Stimulated activated CD8-positive, alpha-beta memory T cell treated with anti-CD3 and anti-CD28 coated beads, Interleukin-4, amount 100 ng/mL, for 4 hours (primary cell): ENCODE data around the gene WDR17.

Experiments
- DNase-seq, 2 donors: peaks; one replicate each; pipeline ENCODE4 v3.0.0-alpha.2; 2020; ENCODE audit warnings: low read depth in 2 of 2, low spot score in 1 of 2

The WDR17 gene

DNA sequence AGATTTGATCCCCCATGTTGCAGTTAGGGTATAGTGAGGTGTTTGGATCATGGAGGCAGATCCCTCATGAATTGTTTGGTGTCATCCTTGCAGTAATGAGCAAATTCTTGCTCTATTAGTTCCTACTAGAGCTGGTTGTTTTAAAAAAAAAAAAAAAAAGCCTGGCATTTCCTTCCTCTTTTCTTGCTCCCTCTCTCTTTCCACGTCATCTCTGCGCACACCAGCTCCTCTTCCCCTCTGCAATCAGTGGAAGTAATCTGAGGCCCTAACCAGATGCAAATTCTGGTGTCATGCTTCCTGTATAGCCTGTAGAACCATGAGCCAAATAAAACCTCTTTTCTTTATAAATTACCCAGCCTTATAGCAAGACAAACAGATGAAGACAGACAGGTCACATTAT is 24.5 kb downstream of the WDR17 start:
- no peak for DNase-seq

DNA sequence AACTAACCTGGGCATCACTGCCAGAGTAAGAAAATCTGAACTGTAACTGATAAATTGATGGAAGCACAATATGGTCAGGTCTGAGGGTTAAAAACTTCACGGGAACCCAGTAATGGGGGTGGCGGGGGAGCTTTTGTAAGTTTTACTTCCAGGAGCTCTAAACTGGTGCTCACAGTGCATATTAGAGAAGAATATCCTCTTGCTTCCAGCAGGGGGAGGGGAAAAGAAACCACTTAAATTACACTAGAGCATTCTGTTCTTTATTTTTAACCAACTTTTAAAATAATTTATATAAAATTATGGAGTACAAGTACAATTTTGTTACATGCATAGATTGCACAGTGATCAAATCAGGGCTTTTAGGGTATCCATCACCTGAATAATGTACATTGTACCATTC is 33.7 kb downstream of the WDR17 start:
- no peak for DNase-seq

GRCh38 chr4:176102414-176103063 is 36.9 kb downstream of the WDR17 start:
- DNase-seq = no peak

DNA sequence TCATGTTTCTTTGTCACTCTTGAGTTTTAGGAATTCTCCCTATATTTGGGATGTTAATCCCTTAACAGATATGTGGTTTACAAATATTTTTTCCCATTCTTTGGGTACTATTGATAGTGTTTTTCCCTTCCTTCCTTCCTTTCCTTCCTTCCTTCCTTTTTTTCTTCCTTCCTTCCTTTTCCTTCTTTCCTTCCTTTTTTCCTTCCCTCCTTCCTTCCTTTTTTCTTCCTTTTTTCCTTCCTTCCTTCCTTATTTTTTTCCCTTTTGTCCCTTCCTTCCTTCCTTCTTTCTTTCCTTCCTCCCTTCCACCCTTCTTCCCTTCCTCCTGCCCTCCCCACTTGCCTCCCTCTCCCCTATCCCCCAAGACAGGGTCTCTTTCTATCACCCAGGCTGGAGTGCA is 42.1 kb downstream of the WDR17 start:
- DNase-seq = no peak

DNA sequence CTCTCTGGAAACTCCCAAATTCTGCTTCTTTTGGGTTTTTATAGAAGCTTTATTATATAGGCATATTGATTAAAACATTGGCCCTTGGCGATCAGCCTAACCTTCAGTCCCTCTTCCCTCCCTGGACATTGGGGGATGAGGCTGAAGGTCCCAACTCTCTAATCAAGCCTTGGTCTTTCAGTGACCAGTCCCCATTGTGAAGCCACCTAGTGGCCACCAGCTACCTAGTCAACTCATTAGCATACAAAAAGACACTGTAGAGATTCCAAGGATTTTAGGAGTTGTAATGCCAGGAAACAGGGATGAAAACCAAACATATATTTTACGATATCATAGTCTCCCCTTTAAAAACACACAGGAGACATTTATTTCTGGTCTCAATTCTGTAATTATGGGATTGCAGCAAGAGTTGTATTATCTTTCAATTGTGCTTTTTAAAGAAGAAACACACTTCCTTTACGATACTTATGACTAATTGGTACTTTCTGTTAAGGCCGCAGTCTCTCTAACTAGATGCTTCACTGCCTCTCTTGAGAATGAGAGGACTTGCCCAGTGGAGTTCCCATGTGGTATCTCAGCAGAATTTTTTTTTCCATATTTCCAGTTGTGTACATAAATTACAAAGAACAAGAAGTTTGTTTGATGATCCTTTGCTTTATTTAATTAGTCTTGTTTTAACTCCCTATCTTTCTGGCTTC is 58.2 kb downstream of the WDR17 start:
- DNase-seq = no peak

DNA sequence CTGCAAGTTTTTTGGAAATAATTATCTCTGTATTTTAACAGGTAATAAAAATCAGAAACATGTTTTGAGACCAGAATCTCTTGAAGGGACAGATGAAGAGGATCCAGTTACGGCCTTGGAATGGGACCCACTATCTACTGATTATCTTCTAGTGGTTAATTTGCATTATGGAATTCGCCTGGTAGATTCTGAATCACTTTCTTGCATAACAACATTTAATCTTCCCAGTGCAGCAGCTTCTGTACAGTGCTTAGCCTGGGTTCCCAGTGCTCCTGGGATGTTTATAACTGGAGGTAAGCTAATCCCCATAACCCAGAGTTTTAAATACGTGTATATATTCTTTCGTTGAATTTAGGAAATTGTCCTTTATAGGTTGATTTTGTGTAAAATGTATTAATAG is 59.4 kb downstream of the WDR17 start:
- DNase-seq = no peak

- DNase-seq = no peak
These were observed 69.0 kb downstream of the WDR17 start for GRCh38 chr4:176134670-176135069.

DNA sequence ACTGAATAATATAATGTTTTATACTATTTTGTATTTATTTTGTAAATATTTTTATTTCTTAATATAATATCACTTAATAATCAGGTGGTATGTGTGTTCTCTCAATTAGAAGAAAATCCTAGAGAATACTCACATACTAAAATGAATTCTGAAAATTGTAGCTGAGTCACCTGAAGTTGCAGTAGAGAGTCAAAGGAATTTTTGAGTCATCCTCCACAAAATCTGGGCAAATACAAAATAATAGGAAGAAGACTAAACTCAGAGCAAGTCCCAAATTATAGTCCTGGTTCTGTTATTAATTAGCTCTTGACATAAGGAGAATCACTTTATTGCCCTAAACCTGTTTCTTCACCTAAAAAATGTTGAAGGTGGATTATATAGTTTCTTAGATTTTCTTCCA is 72.0 kb downstream of the WDR17 start:
- no peak for DNase-seq

DNA sequence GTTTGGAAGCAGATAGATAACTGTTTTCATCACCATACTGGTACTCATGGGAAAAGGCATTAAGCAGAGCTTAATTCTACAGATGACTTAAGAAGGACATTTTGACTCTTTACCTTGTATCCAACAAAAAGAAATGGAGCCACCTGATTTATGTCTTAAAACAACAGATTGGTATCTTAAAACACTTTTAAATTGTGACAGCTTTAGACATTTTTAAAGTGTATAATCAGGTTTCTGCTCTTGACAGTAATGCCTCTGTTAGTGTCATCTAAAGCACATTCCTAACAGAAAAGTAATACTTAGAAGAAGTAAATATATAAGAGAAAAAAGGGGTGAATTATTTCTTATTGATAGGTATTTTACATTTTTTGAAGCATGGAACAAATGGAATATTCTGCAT is 73.9 kb downstream of the WDR17 start:
- DNase-seq = no peak

DNA sequence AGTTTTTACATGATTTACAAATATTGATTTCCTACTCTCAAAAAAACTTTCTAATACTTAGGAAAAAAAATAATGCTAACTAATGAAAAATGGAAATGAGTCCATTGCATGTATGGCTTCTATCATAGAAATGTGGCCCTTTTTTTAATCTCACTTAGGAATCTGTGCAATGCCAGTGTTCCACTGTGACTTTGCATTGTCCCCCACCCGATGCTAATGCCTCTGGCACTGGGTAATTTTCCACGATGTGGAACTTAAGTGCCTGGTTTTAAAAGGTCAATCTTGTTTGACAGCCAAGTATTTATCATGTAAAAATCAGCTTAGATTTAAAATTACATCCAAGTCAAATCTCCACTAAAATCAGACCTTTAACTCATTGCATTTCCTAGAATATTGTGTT is 76.6 kb downstream of the WDR17 start:
- no peak for DNase-seq

- DNase-seq = no peak
These were observed 84.2 kb downstream of the WDR17 start for GRCh38 chr4:176149680-176150355.

DNA sequence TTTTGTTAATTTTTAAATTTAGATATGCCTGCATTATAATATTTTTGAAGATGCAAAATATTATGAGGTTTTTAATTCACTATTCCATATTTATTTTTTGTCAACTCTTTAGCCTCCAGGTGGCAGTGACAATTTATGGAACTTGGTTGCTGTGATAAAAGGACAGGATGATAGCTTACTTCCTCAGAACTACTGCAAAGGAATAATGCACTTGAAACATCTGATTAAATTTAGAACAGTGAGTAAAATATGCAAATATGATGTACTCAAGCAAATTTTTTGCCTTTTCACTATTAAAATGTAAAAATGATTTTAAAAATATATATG is 84.7 kb downstream of the WDR17 start:
- no peak for DNase-seq

DNA sequence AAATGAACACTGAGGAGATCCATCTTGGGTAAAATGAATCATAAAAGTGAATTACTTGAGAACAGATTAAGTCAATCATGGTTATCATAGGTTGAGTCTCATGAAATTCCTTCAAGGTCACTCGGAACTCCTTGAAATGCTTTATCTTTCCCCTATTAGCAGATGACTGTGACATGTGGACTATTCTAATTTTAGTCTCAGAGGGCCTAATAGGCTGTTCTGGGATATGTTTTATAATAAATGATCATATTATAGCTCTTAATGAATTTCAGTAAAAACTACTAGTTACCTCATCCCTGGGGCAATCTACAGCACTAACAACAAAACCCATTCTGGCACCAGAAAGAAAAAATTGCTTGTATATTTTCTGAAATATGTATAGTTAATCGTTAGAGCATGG is 85.1 kb downstream of the WDR17 start:
- DNase-seq = no peak

- DNase-seq = no peak
These were observed 87.5 kb downstream of the WDR17 start for GRCh38 chr4:176153124-176153523.

DNA sequence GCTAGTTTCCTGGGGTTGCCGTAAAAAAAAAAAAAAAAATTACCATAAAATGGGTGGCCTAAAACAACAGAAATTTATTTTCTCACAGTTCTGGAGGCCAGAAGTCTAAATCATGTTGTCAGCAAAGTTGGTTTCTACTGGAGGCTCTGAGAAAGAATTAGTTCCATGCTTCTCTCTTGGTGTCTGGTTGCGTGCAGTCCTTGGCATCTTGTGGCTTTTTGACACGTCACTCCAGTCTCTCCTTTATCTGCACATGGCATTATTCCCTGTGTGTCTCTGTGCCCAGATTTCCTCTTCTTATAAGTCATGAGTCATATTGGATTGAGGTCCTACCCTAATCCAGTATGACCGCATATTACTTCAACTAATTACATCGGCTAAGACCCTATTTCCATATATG is 91.0 kb downstream of the WDR17 start:
- DNase-seq = no peak

DNA sequence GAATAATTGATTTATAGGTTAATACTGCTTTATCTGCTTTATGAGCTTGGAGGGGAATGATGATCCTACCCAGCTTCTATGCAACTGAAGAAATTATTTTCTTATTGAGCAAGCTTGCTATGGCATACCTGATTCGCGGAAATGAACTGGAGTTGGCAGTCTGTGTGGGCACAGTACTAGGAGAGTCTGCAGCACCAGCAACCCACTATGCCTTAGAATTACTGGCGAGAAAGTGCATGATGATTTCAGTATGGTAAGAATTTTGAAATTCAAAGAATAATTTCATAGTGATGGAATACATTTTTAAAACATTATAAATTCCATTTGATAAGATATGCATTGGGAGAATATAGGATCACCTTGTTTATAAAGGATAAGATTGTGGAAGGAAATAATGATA is 97.4 kb downstream of the WDR17 start:
- no peak for DNase-seq

DNA sequence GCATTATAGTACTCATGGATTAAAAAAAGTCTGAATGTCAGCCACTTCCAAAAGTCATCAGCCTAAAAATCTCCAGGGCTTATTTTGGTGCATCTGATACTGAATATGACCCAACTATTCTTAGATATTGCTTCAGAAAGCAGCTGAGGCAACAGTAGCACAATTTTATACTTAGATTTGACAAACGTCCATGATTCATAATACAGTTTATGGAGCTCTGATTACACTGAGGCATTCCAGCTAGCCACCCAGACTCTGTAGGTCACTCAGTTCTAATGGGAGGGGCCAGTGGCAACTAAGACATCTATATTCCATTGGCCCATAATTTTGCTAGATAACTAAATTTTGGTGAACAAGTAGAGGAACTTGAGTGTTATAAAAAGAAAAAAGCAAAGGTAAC is 119.4 kb downstream of the WDR17 start:
- no peak for DNase-seq

GRCh38 chr4:176186067-176186466 is 120.4 kb downstream of the WDR17 start:
- DNase-seq = no peak

- DNase-seq = no peak
These were observed 121.2 kb downstream of the WDR17 start for GRCh38 chr4:176186671-176187395.

DNA sequence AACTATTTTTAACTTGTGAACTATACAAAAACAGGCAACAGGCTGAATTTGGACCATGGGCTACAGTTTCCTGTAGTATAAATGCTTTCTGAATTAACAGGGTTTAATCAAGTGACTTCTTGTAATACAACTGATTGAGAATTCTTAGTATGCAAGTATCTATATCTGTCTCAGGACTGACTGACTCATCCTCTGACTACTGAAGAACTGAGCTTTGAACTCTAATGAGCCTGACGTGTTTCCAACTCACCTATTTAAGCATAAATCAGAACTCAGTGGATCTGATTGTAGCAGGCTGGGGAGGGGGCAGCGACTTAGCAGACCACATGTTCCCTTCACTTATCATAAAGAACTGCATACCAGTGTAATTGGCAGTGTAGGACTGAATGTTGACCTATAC is 122.0 kb downstream of the WDR17 start:
- DNase-seq = no peak

- no peak for DNase-seq
These were observed 123.0 kb downstream of the WDR17 start for GRCh38 chr4:176188654-176189053.
